HEK293T (cell line): Measurements from ENCODE around the gene IRX2.

ENCODE experiments used
- CTCF ChIA-PET: fragments of 350-600 bp; formaldehyde crosslinking; extraction: SDS; loops from one replicate; lab custom pipeline; 2021; ENCODE audit warnings: antibody characterized with exemption, inconsistent platforms; lab: Yijun Ruan, JAX
- POLR2A ChIA-PET: fragments of 350-600 bp; formaldehyde crosslinking; extraction: SDS; loops from one replicate; lab custom pipeline; 2020; ENCODE audit warnings: antibody characterized with exemption, inconsistent platforms; lab: Yijun Ruan, JAX
- DNase-seq: peaks from one replicate; pipeline ENCODE4 v3.0.0; 2012; ENCODE audit warnings: mixed read lengths; ENCODE audit errors: extremely low spot score
- ARNT ChIP-seq: fragments of 450-650 bp; IDR thresholded peaks from 2 replicates; pipeline ENCODE4 v1.6.1; 2017; ENCODE audit warnings: mild to moderate bottlenecking
- BHLHE40 ChIP-seq: fragments of 450-650 bp; IDR thresholded peaks from 2 replicates; pipeline ENCODE4 v1.6.1; 2016; ENCODE audit warnings: mild to moderate bottlenecking, moderate library complexity, borderline replicate concordance
- CTBP1 ChIP-seq: fragments of 450-650 bp; IDR thresholded peaks from 2 replicates; pipeline ENCODE4 v1.6.1; 2016; ENCODE audit warnings: borderline replicate concordance
- ELF4 ChIP-seq: fragments of 450-650 bp; IDR thresholded peaks from 2 replicates; pipeline ENCODE4 v1.6.1; 2017; ENCODE audit warnings: antibody characterized with exemption
- FOXA1 ChIP-seq: fragments of 450-650 bp; IDR thresholded peaks from 2 replicates; pipeline ENCODE4 v1.6.1; 2016; ENCODE audit warnings: mild to moderate bottlenecking
- FOXK2 ChIP-seq: fragments of 450-650 bp; IDR thresholded peaks from 2 replicates; pipeline ENCODE4 v1.6.1; 2016; ENCODE audit warnings: mild to moderate bottlenecking
- FOXM1 ChIP-seq: fragments of 450-650 bp; IDR thresholded peaks from 2 replicates; pipeline ENCODE4 v1.6.1; 2017; ENCODE audit warnings: mild to moderate bottlenecking, borderline replicate concordance
- HDGF ChIP-seq: fragments of 450-650 bp; IDR thresholded peaks from 2 replicates; pipeline ENCODE4 v1.6.1; 2017; ENCODE audit warnings: antibody characterized with exemption, borderline replicate concordance
- L3MBTL2 ChIP-seq: fragments of 450-650 bp; conservative IDR thresholded peaks from 2 replicates; pipeline ENCODE4 v1.6.1; 2016; ENCODE audit warnings: mild to moderate bottlenecking
- LEF1 ChIP-seq: fragments of 450-650 bp; IDR thresholded peaks from 2 replicates; pipeline ENCODE4 v1.6.1; 2017; ENCODE audit warnings: mild to moderate bottlenecking, borderline replicate concordance
- NFRKB ChIP-seq: fragments of 450-650 bp; IDR thresholded peaks from 2 replicates; pipeline ENCODE4 v1.6.1; 2016; ENCODE audit warnings: mild to moderate bottlenecking, moderate library complexity
- SP1 ChIP-seq: fragments of 450-650 bp; IDR thresholded peaks from 2 replicates; pipeline ENCODE4 v1.6.1; 2017
- SUZ12 ChIP-seq: fragments of 450-650 bp; IDR thresholded peaks from 2 replicates; pipeline ENCODE4 v1.6.1; 2016; ENCODE audit warnings: mild to moderate bottlenecking
- TARDBP ChIP-seq: fragments of 450-650 bp; IDR thresholded peaks from 2 replicates; pipeline ENCODE4 v1.6.1; 2016
- ZNF384 ChIP-seq: fragments of 450-650 bp; IDR thresholded peaks from 2 replicates; pipeline ENCODE4 v1.6.1; 2016
- TF ChIP-seq, protein P1 (sequence below): fragments of 450-650 bp; IDR thresholded peaks from 2 replicates; pipeline ENCODE4 v1.6.1; 2016

The IRX2 gene

DNA sequence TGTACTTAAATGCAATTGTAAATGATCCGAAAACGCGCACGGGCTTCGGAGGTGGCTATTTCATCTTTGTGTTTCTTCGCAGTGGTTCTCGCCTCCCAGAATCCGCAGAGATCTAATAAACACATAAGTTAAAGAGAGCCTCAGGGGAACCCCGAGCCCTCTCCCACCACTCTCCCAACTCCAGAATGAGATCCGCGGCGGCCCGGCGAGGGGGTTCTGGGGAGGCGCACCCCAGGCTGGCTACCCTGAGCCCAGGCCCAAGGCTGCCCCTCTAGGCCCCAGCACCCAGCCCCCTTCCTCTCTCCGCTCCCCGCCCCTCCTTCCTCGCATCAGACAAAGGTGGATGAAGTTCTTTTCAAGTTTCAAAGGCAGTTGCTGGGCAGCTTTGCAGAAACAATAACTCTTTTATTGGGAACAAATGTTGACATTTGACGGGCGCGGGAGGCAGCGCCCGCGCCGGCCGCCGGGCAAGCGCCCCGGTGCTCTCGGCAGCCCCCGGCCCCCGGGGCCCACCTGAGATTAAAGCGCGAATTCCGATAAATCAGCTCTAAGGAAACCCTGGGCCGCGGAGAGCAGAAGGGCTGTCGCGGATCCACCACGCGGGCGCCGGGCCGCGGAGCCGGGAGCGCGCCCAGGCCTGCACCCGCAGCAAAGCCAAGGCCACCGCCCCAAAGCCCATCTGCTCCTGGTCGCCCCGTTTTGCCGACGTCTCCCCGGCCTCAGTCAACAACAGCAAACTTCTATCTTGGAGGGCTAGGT is 8.4 kb downstream of the IRX2 start:
- TF ChIP-seq HDGF (no peak), ZNF384 (no peak), LEF1 (no peak), L3MBTL2 (no peak), ARNT (no peak), SP1 (no peak), FOXA1 (no peak), CTBP1 (no peak), NFRKB (no peak), FOXK2 (no peak), TARDBP (no peak), SUZ12 (no peak), ELF4 (no peak), BHLHE40 (no peak), FOXM1 (no peak)
- TF ChIP-seq, protein P1, sequence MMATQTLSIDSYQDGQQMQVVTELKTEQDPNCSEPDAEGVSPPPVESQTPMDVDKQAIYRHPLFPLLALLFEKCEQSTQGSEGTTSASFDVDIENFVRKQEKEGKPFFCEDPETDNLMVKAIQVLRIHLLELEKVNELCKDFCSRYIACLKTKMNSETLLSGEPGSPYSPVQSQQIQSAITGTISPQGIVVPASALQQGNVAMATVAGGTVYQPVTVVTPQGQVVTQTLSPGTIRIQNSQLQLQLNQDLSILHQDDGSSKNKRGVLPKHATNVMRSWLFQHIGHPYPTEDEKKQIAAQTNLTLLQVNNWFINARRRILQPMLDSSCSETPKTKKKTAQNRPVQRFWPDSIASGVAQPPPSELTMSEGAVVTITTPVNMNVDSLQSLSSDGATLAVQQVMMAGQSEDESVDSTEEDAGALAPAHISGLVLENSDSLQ: no peak
- no peak for DNase-seq
- CTCF ChIA-PET: no interaction called here

DNA sequence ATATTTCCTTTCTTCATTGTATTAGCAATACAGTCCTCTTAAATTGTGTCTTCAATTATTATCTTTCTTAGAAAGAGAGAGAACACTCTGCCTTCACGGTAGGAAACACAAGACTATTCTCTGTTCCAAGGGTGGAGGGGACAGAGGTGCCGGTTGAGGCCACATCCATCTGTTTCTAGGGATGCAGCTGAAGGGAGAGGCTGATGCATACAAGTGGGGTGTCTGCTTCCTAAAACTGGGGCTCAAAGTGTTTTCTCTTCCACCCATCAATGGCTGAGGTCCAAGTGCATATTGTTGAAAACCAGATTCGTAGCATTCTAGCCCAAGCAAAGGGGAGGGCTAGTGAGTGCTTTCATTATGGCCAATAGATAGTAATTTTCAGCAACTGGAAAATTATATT is 9.5 kb downstream of the IRX2 start:
- TF ChIP-seq FOXA1 (no peak), TARDBP (no peak), ARNT (no peak), HDGF (no peak), ELF4 (no peak), SP1 (no peak), LEF1 (no peak), FOXM1 (no peak), NFRKB (no peak), FOXK2 (no peak), ZNF384 (no peak), BHLHE40 (no peak), L3MBTL2 (no peak), SUZ12 (no peak), CTBP1 (no peak)
- TF ChIP-seq, protein P1: no peak
- CTCF ChIA-PET: no interaction called here
- no peak for DNase-seq
- POLR2A ChIA-PET: no interaction called here

More for the DNA sequence above, 8.4 kb downstream of the IRX2 start:
- POLR2A ChIA-PET: no interaction called here

DNA sequence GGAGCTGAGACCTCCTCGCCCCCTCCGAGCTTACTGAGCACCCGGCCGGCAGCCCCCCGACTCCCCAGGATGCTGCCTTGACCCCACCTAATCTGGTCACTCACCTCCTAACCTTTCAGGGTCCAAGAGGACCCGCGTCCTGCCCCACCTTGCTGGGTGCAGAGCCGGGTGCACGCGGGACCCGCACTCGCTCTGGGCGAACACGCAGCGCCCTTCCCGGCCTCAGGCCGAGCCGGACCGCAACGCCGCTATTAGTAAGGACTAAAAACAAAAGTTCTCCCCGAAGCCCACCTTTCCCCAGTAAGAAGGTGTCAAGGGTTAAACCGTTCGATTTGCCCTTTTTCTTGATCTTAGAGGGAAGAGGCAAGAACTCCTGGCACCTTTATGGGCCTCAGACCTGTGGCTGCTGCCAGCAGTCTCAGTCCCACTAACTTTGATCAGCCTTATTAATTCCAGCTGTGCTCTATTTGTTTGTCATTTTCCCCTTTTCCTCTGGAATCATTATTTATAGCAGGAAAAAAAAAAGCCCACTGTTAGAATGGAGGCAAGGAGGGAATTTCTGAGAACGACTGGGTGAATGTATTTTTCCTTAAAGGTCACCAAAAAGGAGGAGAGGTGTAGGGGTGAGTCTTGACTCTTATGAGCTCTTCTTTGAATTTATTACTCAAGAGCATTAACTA is 10.5 kb downstream of the IRX2 start:
- ChIA-PET POLR2A (no interaction called here), CTCF (no interaction called here)
- DNase-seq: no peak
- TF ChIP-seq L3MBTL2 (no peak), ELF4 (no peak), NFRKB (no peak), ARNT (no peak), FOXM1 (no peak), ZNF384 (no peak), SUZ12 (no peak), LEF1 (no peak), HDGF (no peak), FOXK2 (no peak), TARDBP (no peak), CTBP1 (no peak), SP1 (no peak), BHLHE40 (no peak)
- TF ChIP-seq, protein P1: no peak

- ChIA-PET POLR2A (no interaction called here), CTCF (no interaction called here)
- no peak for DNase-seq
- TF ChIP-seq LEF1 (no peak), HDGF (no peak), FOXA1 (no peak), ARNT (no peak), NFRKB (no peak), BHLHE40 (no peak), TARDBP (no peak), SUZ12 (no peak), L3MBTL2 (no peak)
- TF ChIP-seq, protein P1: no peak
These were observed 11.2 kb downstream of the IRX2 start for GRCh38 chr5:2740051-2740875.
